ENCODE data around the gene TYMP. TPM values are rescaled to one million over a fixed set of nuclear protein-coding genes. Genes with fewer than 3 reads are reported as not detected.

TYMP gene
- total and polyA plus RNA-seq, 3 donors from 2014 or later = 12.5 to 25.9 (median 15.4) TPM

DNA sequence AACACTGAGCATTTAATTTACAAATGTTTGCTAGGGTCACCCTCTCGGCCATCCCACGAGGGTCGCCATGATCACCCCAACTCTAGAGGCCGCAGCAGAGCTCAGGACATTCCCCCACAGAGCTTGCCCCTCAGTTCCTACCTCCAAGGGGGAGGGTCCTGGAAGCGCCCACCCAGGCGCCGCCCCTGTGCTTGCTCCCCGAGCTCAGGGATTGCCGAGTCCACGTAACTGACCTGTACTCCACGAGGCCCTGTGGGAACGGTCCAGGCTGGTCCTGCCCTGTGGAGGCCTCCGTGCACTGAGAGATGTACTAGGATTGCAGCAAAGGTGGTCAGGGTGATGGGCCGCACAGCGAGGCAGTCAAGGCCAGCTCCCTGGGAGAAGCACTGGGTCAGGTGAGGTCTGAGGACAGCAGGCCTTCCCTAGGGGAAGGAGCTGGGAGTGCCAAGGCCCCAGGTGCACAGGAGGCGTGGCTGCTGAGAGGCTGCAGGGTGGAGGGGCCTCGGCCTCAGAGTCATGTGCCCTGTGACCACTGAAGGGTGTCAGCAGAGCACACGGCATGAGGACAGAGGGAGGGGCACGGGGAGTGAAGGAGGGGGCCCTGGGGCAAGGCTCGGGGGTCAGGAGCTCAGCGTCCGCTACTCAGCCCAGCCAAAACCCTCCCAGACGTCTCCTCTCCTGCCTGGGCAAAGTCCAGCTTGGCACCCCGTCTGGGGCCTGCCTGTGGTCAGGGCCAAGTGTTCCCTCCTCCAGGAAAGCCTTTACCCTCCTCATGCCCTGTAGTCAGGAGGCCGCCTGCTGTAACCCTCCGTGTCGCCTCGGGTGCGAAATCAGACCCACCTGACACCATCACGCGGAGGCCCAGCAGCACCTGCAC, 45.6 kb downstream of the TYMP start:
- no peak overlapping the region for H3K4me3 ChIP-seq
- no peaks in the 10 kb centered on the region for H3K27me3 ChIP-seq
- DNase-seq = no peak
- H3K36me3 ChIP-seq (ENCODE audit: low read depth, missing control alignments) = no peaks in the 10 kb centered on the region
- no peak overlapping the region for H3K27ac ChIP-seq
- WGBS, 2 donors = 86 to 88% methylated on average over 14 to 31 of the region's 31 CpGs
- no peak for TF ChIP-seq POLR2A (IDR thresholded peaks at IDR 0.05)
- no peak for TF ChIP-seq CTCF (IDR thresholded peaks at IDR 0.05)
- no peaks in the 10 kb centered on the region for H3K9me3 ChIP-seq
- H3K4me1 ChIP-seq = no peaks in the 10 kb centered on the region
- intact Hi-C loops (cut with DNase I; ENCODE audit: low total_unique reads) = no loop called here

DNA sequence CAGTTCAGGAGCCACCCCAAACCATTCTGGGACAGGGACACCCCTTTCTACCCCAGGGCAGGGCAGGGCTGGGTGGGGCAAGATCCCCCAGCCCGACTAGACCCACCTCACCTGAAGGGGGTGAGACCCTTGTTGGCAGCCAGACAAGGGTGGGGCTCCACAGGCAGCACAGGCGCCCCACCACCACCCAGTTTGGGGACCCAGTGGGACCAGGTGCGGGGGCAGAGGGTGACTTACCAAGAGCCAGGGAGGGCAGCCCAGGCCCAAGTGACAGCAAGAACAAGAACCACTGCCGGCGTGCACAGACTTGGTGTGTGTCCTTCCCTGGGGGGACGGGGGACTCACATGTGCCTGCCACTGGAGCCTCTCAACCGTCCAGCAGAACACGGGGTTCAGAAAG, 46.3 kb downstream of the TYMP start:
- H3K4me3 ChIP-seq = no peak overlapping the region
- no peak for DNase-seq
- no peaks in the 10 kb centered on the region for H3K4me1 ChIP-seq
- intact Hi-C loops (cut with DNase I; ENCODE audit: low total_unique reads) = no loop called here
- no peaks in the 10 kb centered on the region for H3K36me3 ChIP-seq (ENCODE audit: low read depth, missing control alignments)
- no peaks in the 10 kb centered on the region for H3K9me3 ChIP-seq
- 87 to 90% methylated on average over 3 to 6 of the region's 8 CpGs for WGBS, 2 donors
- TF ChIP-seq POLR2A (IDR thresholded peaks at IDR 0.05) (no peak), CTCF (IDR thresholded peaks at IDR 0.05) (no peak)
- H3K27ac ChIP-seq = no peak overlapping the region
- H3K27me3 ChIP-seq = no peaks in the 10 kb centered on the region

GRCh38 chr22:50483106-50483505, 46.7 kb downstream of the TYMP start:
- Histone ChIP-seq H3K27ac (no peak overlapping the region), H3K4me1 (no peaks in the 10 kb centered on the region), H3K36me3 (ENCODE audit: low read depth, missing control alignments) (no peaks in the 10 kb centered on the region), H3K9me3 (no peaks in the 10 kb centered on the region), H3K27me3 (no peaks in the 10 kb centered on the region), H3K4me3 (no peak overlapping the region)
- no peak for DNase-seq
- 86 to 100% methylated on average over 3 to 9 of the region's 10 CpGs for WGBS, 2 donors
- intact Hi-C loops (cut with DNase I; ENCODE audit: low total_unique reads) = no loop called here
- TF ChIP-seq CTCF (IDR thresholded peaks at IDR 0.05) (no peak), POLR2A (IDR thresholded peaks at IDR 0.05) (no peak)

DNA sequence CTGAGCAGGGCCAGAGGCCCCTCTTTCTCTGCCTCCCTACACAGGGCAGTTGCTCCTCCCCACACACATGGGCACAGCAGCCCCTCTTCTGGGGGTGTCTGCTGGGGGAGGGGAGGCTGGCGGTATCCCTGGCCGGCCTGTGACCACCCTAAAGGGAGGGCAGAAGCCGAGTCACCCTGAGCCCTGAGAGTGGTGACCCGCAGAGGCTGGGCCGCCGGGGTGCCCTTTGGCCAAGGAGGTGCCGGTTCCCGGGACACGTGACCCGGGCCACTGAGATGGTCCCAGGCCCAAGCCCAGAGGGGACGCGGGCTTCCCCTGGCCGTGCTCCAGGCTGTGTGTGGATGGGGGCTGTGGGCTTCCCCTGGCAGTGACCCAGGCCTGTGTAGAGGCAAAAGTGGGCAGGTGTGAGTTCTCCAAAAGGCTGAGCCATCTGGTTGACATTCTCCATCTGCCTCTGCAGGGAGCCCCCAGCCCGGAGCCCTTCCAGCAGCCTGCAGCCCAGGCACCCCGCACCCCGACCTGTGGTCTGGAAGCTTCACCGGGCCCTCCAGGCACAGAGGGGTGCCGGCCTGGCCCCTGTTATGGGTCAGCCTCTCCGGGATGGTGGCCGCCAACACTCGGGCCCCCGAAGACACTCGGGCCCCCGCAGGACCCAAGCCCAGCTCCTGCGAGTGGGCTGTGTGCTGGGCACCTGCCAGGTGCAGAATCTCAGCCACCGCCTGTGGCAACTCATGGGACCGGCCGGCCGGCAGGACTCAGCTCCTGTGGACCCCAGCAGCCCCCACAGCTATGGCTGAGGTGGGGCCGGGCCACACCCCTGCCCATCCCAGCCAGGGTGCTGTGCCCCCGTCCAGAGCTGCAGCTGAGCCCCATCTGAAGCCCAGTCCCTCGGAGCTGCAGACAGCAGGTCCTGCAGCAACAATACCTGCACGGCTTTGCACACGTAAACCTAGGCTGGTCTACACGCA, 47.4 kb downstream of the TYMP start:
- H3K4me3 ChIP-seq = peak overlapping the region in 1 of 2 donors; percentile 50
- H3K9me3 ChIP-seq = no peaks in the 10 kb centered on the region
- TF ChIP-seq CTCF (IDR thresholded peaks at IDR 0.05) (no peak), POLR2A (IDR thresholded peaks at IDR 0.05) (no peak)
- no peaks in the 10 kb centered on the region for H3K36me3 ChIP-seq (ENCODE audit: low read depth, missing control alignments)
- H3K27me3 ChIP-seq = no peaks in the 10 kb centered on the region
- intact Hi-C loops (cut with DNase I; ENCODE audit: low total_unique reads) = no loop called here
- 58 to 70% methylated on average over 11 to 25 of the region's 35 CpGs for WGBS, 2 donors
- DNase-seq = no peak
- no peaks in the 10 kb centered on the region for H3K4me1 ChIP-seq
- H3K27ac ChIP-seq = no peak overlapping the region

Data from testis (tissue), 3 donors.